ENCODE results near the gene IMP4.

GRCh38 chr2:130332271-130333073 lies 10.2 kb upstream of the IMP4 start:
- TF ChIP-seq MXI1 (IDR thresholded peaks at IDR 0.05; ENCODE audit: low read depth, low read length) = no peak
- no peak for TF ChIP-seq FOS (IDR thresholded peaks at IDR 0.05; ENCODE audit: borderline replicate concordance, extremely low read depth, insufficient read length)
- no peak for TF ChIP-seq RFX5 (IDR thresholded peaks at IDR 0.05; ENCODE audit: low read depth, low read length)
- TF ChIP-seq CTCF (IDR thresholded peaks at IDR 0.05 in 2 of 3, conservative IDR thresholded peaks at IDR 0.05 in 1 of 3; ENCODE audit: control insufficient read depth in 2 of 3, extremely low read depth in 1 of 3, insufficient read depth in 1 of 3, low read depth in 3 of 3, low read length in 3 of 3) = peak; percentile 92 to 97 (median 93)
- no peak for TF ChIP-seq NRF1 (conservative IDR thresholded peaks at IDR 0.05; ENCODE audit: low read depth, low read length)
- TF ChIP-seq JUNB (IDR thresholded peaks at IDR 0.05) = no peak
- no peak for TF ChIP-seq EZH2 (IDR thresholded peaks at IDR 0.05; ENCODE audit: borderline replicate concordance, control insufficient read depth, low read depth, low read length)
- no peak for TF ChIP-seq FOXK2 (IDR thresholded peaks at IDR 0.05)
- no peak for TF ChIP-seq ZBTB11 (CRISPR knock-in tag; IDR thresholded peaks at IDR 0.05)
- no peak for TF ChIP-seq ZNF687 (IDR thresholded peaks at IDR 0.05)
- no peak for TF ChIP-seq ATF7 (IDR thresholded peaks at IDR 0.05; ENCODE audit: low read depth)
- TF ChIP-seq ZNF384 (IDR thresholded peaks at IDR 0.05; ENCODE audit: borderline replicate concordance, low read depth, low read length) = no peak

Data from GM12878 (cell line).